GM19395 (cell line): ENCODE measurements around the gene SFXN3.
"Not testable (repeated sequence)": the region's sequence is repeated elsewhere in the genome, so short reads cannot be mapped to it uniquely, and the experiment has no call there.

ENCODE experiments used
- ATAC-seq: cut with Tn5 transposase; IDR thresholded peaks from one replicate; pipeline ENCODE4 v1.9.1; 2021; ENCODE audit warnings: mild to moderate bottlenecking, moderate library complexity; ENCODE audit not compliant: unreplicated experiment

The SFXN3 gene

GRCh38 chr10:101034404-101034803 is 3.4 kb downstream of the SFXN3 start:
- ATAC-seq = not testable (repeated sequence)

DNA sequence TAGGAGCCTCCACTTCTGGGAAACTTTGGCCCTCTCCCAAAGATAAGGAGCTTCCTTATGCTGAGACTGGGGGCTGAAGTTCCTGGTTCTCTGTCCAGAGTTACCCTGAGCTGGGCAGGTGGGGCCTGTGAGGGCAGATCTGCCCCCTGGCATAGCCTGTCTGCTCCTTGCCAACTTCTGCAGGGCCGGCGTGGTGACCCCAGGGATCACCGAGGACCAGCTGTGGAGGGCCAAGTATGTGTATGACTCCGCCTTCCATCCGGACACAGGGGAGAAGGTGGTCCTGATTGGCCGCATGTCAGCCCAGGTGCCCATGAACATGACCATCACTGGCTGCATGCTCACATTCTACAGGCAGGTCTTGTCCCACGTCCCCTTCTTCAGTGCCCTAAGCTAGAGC is 4.3 kb downstream of the SFXN3 start:
- no peak for ATAC-seq

GRCh38 chr10:101035916-101036702 is 5.1 kb downstream of the SFXN3 start:
- no peak for ATAC-seq

DNA sequence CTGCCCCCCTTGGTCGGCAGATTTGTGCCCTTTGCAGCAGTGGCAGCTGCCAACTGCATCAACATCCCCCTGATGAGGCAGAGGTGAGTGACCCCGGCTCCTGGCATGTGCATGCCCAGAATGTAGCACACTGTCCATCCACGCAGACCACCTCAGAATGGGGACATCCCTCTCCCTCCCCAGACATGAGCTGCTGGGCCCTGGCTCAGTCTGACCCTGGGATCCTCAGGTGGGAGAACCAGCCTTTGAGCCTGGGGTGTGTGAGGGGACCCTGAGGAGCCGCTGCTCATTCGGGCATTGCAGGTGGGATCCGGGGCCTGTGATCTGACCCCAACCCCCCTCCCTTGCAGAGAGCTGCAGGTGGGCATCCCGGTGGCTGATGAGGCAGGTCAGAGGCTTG is 5.7 kb downstream of the SFXN3 start:
- no peak for ATAC-seq

DNA sequence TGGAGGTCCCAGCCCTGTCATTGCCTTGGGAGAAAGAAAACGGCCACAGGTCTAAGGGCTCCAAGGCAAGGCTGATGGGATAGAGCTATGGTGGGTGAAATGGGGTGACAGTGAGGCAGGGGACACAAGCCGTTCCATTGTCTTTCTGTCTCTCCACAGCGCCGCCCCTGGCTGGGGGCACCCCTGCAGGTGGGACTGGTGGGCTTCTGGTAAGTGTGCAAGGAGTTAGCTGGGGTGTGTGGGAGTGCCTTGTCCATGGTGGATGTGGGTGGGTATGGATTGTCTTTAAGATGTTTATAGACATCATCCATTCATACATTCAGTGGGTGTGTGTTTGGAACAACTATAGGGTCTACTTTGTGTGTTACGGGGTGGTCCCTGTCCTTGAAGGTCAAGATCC is 7.5 kb downstream of the SFXN3 start:
- ATAC-seq = no peak

DNA sequence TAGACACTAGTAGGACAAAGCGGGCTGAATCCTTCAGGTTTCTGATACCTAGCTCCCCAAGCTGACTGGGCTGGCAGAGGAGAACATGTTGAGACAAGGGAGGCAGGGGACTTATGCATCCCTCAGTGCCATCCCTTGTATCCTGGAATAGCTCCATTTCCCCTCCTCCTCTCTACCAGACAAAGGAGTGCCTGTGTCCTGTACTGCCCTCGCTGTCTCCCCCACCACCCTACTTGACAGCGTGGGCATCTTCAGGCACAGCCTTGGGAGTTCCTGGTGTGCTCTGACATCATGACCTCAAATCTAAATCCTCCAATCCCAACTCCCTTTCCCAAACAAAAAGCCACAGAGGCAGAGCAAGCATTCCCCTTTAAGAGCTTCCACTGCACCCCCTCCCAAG is 9.0 kb downstream of the SFXN3 start:
- ATAC-seq = no peak

DNA sequence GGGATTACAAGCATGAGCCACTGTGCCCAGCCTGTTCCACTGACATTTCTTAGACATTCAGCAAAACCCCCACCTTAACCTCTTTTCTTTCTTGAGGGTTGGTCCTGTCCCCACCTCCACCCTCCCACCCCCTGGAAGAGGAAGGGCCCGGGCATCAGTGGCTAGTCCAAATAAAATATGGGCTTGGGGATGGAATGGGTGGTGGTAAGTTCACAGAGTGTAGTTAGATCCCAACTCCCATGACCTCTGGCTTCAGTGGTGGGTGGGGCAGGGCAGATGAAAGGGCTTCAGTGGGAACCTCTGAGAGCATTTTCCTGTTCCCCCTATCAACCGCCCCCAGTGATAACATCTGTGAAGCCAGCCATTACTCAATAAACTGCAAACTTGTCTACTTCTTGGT is 9.8 kb downstream of the SFXN3 start:
- no peak for ATAC-seq

DNA sequence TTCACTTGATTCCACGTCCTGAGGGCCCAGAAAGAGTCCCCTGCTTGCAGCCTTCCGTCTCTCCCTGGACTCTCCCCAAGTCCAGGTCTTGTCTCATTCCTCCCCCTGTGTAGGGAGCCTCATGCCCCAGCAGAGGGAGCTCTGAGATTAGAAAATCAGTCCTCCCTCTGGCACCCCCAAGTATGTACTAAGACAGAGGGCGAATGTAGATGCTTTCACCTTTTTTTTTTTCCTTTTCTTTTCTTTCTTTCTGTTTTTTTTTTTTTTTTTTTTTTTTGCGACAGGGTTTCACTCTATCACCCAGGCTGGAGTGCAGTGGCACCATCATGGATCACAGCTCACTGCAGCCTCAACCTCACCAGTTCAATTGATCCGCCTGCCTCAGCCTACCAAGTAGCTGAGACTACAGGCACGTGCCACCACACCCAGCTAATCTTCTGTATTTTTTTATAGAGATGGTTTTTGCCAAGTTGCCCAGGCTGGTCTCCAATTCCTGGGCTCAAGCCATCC is 10.3 kb downstream of the SFXN3 start:
- ATAC-seq = peak; percentile 69

GRCh38 chr10:101042118-101042517 is 11.1 kb downstream of the SFXN3 start:
- ATAC-seq = no peak

- peak; percentile 94 for ATAC-seq
These were observed 11.8 kb downstream of the SFXN3 start for GRCh38 chr10:101042667-101043362.

- ATAC-seq = no peak
These were observed 12.3 kb downstream of the SFXN3 start for GRCh38 chr10:101043363-101043707.

DNA sequence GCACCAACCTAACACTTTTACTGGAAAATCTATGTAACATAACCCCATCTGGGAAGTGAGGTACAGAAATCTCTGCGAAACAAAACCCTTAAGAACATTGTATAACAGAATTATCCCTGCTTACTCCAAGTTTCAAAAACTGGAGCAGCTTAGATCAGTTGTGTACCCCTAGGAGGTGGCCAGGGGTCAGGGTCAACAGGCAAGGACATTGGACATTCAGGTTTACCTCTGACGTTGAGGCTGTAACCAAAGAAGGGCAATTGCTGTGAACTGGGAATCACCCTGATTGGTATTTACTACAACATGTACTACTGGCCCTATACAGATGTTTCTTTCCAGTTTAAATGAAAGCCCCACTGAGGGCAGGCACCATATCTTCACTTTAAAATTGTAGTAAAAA is 13.1 kb downstream of the SFXN3 start:
- no peak for ATAC-seq

- ATAC-seq = no peak
These were observed 15.6 kb downstream of the SFXN3 start for GRCh38 chr10:101046332-101047238.

GRCh38 chr10:101047268-101047667 is 16.2 kb downstream of the SFXN3 start:
- no peak for ATAC-seq

DNA sequence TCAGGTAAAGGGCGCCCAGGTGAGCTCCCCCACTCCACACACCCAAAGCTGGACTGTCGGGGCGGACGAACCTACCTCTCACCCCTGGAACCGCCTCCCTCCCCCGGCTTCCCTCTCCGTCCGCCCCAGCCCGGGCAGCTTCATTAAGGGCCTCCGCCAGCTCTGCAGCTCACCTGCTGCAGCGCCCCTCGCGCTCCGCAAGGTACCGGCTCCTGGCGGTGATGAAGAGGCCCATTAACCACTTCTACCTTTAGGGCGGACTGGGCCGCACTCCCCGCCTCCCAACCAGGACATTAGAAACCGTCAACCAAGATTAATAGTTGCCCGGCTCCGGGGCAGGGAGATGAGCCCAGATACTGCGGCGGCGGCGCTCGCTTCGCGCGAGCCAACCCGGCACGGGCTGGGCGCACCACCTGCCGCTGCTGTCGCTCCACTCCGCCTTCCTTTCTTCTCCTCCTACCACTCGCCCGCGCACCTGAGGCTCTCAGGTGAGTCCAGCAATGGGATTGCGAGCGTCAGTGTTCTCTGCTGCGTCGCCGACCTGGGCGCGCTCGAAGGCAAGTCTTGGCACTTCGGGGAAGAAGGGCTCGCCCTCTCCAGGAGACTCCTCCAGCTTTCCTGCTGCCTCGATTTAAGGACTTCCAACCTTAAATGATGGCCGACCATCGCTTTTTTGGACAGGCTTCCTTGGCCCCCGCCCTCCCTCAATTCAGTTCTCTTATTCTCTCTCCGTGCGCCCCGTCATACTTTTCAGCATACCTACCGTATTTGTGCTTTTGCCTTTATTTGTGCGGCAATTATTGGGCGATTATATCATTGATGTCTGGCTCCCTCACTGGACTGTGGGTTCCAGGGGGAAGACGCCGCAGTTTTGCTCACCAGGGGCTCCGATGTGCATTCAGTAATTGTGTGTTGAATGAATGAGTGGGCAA is 17.2 kb downstream of the SFXN3 start:
- no peak for ATAC-seq

- no peak for ATAC-seq
These were observed 19.4 kb downstream of the SFXN3 start for GRCh38 chr10:101050208-101051069.

DNA sequence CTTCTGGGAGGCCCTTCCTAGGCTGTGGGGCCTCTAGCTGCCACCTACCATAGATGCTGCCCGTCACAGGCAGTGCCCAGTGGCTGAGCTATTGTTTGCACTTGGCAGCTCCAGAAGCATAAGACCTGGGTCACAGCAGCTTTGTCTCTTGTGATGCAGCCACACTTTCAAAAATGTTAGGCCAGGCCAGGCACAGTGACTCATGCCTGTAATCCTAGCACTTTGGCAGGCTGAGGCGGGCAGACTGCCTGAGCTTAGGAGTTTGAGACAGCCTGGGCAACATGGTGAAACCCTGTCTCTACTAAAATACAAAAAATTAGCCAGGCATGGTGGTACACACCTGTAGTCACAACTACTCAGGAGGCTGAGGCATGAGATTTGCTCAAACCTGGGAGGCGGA is 21.3 kb downstream of the SFXN3 start:
- no peak for ATAC-seq

DNA sequence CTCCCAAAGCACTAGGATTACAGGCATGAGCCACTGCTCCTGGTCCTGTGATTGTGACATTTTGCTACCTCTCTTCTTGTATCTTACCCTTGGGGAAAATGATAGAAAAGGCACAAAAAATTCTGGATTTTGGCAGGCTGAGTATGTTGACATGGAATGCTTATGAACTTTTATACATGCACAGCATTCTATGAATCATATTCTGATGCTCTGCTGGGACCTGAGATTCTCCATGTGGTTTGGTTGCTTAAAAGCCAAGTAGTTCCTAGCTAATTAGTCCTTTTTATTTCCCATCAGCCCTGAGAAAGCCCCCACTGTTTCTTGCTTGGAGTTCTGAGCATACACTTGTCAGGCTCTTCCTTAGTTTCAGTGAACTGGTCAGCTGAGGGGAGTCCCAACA is 22.5 kb downstream of the SFXN3 start:
- no peak for ATAC-seq

DNA sequence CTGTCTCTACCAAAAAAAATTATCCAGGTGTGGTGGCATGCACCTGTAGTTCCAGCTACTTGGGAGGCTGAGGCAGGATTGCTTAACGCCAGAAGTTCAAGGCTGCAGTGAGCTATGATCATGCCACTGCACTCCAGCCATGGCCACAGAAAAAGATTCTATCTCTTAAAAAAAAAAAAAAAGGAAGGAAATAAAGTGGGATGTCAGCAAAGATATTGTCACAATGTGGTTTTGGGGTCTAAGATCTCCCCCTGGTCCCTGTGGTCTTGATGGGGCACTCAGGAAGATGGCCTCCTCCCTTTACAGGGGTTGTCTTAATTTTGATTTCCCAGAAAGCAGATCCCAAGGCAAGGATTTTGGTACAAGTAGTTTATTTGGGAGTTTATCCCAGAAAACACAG is 23.3 kb downstream of the SFXN3 start:
- no peak for ATAC-seq
